Activated B cell treated with CpG ODN at 0.5 μM for 24 hours (primary cell): Measurements from ENCODE around the gene LINGO3. TPM values are rescaled to one million over a fixed set of nuclear protein-coding genes. Genes with fewer than 3 reads are reported as not detected.

Source experiments
- ATAC-seq: fragments of 200-7000 bp; cut with Tn5 transposase; one replicate; pipeline ENCODE4 v1.10.0; 2021; ENCODE audit warnings: low read depth, mild to moderate bottlenecking, moderate library complexity
- CTCF ChIA-PET: fragments of 350-600 bp; sonication (Branson Sonifier 250); formaldehyde crosslinking; loops from one replicate; lab custom pipeline; 2021; ENCODE audit warnings: antibody characterized with exemption; lab: Charles Lee
- POLR2A ChIA-PET: fragments of 350-600 bp; sonication (Branson Sonifier 250); formaldehyde crosslinking; loops from one replicate; lab custom pipeline; 2021; ENCODE audit warnings: antibody characterized with exemption; lab: Charles Lee
- DNase-seq: peaks from one replicate; pipeline ENCODE4 v3.0.0; 2022
- H3K27ac Mint-ChIP-seq: one replicate; pipeline ENCODE4 v1.8.0; 2020; ENCODE audit warnings: mixed read lengths
- H3K27me3 Mint-ChIP-seq: one replicate; pipeline ENCODE4 v1.8.0; 2021; ENCODE audit warnings: mixed read lengths
- H3K36me3 Mint-ChIP-seq: one replicate; pipeline ENCODE4 v1.8.0; 2021; ENCODE audit warnings: low read depth, mixed read lengths
- H3K4me1 Mint-ChIP-seq: one replicate; pipeline ENCODE4 v1.8.0; 2021; ENCODE audit warnings: mixed read lengths
- H3K4me3 Mint-ChIP-seq: one replicate; pipeline ENCODE4 v1.8.0; 2020; ENCODE audit warnings: mild to moderate bottlenecking, mixed read lengths
- H3K9me3 Mint-ChIP-seq: one replicate; pipeline ENCODE4 v1.8.0; 2020; ENCODE audit warnings: mixed read lengths
- intact Hi-C: fragments of 100-400 bp; cut with micrococcal nuclease; formaldehyde crosslinking; loops from one replicate; pipeline ENCODE4 v1.15.1; 2024
- total RNA-seq: library from RNA; stranded (reverse); gene quantifications from 2 replicates; pipeline ENCODE4 v1.2.3, GENCODE V29; 2022
- TF ChIP-seq, protein P1 (sequence below): fragments of 200-600 bp; IDR thresholded peaks from one replicate; pipeline ENCODE4 v1.8.0; 2022; ENCODE audit warnings: antibody characterized with exemption, mild to moderate bottlenecking

Gene LINGO3
- total RNA-seq, 1 donor from 2014 or later = 1.4 TPM

DNA sequence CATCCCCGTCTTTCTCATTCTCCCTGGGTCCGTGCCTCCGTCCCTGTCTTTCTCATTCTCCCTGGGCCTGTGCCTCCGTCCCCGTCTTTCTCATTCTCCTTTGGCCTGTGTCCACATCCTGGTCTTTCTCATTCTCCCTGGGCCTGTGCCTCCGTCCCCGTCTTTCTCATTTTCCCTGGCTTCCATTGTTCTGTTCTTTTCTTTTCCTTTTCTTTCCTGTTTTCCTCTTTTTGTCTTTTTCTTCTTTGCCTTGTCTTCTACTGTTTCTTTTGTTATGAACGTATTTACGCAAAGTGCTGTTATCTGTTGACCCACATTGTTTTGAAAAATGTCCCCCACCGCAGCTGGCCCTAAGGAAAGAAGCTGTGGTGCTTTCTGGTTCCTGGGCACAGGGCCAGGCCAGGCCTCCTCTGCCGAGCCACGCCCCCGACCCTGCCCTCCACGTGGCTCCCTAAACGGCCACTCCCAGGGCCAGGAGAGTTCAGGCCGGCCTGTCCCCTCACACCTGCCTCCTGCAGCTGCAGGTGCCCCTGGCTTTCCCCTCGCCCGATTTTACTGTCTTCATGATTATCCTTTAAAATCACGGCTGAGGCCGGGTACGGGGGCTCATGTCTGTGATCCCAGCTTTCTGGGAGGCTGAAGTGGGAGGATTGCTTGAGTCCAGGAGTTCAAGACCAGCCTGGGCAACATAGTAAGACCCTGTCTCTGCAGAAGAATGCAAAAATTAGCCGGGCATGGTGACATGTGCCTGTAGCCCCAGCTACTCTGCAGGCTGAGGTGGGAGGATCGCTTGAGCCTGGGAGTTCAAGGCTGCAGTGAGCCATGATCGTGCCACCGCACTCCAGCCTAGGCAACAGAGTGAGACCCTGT, 38.1 kb upstream of the LINGO3 start:
- no peak overlapping the region for H3K4me3 Mint-ChIP-seq
- ChIA-PET CTCF (no interaction called here), POLR2A (no interaction called here)
- no peak for ATAC-seq
- TF ChIP-seq, protein P1, sequence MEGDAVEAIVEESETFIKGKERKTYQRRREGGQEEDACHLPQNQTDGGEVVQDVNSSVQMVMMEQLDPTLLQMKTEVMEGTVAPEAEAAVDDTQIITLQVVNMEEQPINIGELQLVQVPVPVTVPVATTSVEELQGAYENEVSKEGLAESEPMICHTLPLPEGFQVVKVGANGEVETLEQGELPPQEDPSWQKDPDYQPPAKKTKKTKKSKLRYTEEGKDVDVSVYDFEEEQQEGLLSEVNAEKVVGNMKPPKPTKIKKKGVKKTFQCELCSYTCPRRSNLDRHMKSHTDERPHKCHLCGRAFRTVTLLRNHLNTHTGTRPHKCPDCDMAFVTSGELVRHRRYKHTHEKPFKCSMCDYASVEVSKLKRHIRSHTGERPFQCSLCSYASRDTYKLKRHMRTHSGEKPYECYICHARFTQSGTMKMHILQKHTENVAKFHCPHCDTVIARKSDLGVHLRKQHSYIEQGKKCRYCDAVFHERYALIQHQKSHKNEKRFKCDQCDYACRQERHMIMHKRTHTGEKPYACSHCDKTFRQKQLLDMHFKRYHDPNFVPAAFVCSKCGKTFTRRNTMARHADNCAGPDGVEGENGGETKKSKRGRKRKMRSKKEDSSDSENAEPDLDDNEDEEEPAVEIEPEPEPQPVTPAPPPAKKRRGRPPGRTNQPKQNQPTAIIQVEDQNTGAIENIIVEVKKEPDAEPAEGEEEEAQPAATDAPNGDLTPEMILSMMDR = no peak
- intact Hi-C loops = no loop called here
- H3K4me1 Mint-ChIP-seq = no peaks in the 10 kb centered on the region
- H3K36me3 Mint-ChIP-seq = peaks cover 13% of the 10 kb centered on the region
- no peak overlapping the region for H3K27ac Mint-ChIP-seq
- H3K9me3 Mint-ChIP-seq = no peaks in the 10 kb centered on the region
- no peak for DNase-seq
- H3K27me3 Mint-ChIP-seq = no peaks in the 10 kb centered on the region

DNA sequence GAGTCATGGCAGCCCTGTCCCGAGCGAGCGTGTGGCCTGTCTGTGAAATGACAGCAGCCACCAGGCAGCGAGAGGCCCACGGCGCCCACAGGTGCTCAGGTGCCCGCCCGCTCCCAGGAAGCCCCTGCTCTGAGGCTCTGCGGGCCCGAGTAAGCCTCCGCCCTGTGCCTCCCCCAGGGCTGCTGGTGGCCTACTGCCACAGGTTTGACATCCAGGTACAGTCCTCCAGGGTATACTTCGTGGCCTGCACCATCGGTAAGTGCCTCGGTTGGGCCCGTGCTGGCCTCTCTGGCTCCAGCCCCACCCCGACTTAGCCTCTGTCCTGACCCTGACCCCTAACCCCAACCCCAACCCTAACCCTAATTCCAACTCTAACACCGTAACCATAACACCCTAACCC, 37.1 kb upstream of the LINGO3 start:
- no peak overlapping the region for H3K4me3 Mint-ChIP-seq
- intact Hi-C loops = no loop called here
- ATAC-seq (no peak), DNase-seq (no peak)
- POLR2A ChIA-PET = no interaction called here
- H3K27me3 Mint-ChIP-seq = no peaks in the 10 kb centered on the region
- no peak overlapping the region for H3K27ac Mint-ChIP-seq
- H3K36me3 Mint-ChIP-seq = peaks cover 13% of the 10 kb centered on the region
- TF ChIP-seq, protein P1 = no peak
- CTCF ChIA-PET = no interaction called here
- no peaks in the 10 kb centered on the region for H3K9me3 Mint-ChIP-seq
- H3K4me1 Mint-ChIP-seq = no peaks in the 10 kb centered on the region

DNA sequence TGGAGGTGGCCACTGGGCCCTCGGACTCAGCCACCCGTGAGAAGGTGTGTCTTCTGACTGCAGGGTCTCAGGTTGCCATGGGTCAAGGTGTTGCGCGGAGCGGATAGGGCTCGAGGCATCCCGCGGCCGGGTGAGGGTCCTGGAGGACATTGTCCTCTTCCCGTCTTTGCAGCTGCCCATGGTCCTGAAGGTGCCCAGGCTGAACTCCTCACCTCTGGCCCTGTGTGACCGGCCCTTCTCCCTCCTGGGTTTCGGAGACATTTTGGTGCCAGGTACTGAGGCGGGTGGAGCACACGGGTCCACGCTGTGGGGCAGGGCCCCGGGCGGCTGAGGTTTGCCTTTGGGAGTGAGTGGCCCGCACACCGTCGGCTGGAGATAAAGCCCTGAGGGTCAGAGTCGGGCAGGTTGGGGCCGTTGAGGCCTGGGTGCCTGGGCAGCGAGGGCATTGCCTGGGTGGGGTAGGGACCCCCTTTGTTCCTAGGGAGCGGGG, 36.5 kb upstream of the LINGO3 start:
- no peaks in the 10 kb centered on the region for H3K4me1 Mint-ChIP-seq
- no peaks in the 10 kb centered on the region for H3K9me3 Mint-ChIP-seq
- ATAC-seq = no peak
- H3K36me3 Mint-ChIP-seq = peaks cover 13% of the 10 kb centered on the region
- H3K27ac Mint-ChIP-seq = no peak overlapping the region
- intact Hi-C loops = no loop called here
- ChIA-PET POLR2A (no interaction called here), CTCF (no interaction called here)
- no peaks in the 10 kb centered on the region for H3K27me3 Mint-ChIP-seq
- no peak overlapping the region for H3K4me3 Mint-ChIP-seq
- TF ChIP-seq, protein P1 = no peak
- DNase-seq = no peak

DNA sequence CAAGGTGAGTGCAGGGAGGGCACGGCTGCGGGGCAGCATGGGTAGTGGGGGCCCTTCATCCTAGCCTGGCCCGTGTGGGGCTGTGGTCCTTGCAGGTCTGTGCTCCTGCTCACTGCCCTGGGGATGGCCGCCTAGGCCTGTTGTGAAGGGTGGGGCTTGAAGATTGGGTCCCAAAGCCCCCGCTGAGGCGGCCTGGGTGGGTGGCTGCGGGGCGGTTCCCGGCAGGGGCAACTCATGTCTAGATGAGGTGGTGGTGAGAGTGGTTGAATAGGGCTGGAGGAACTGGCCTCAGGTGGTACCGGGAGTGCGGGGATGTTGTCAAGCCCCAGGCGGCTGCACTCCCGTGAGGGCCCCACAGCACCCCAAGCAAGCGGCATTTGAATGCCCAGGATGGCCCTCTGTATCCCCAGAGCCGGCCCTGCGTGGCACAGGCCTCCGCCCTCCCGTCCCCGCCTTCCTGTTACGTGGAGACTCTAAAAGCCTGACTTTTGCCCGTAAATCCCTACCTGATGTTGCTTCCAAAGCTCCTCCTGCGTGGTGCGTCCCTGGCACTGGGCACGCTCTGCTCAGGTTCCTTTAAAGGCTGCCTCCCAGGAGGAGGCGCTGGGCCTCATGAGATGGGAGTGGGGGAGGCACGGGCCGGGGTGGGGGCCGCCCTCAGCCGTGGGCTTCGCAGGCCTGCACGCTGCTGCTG, 35.5 kb upstream of the LINGO3 start:
- intact Hi-C loops = no loop called here
- Mint-ChIP-seq H3K36me3 (peaks cover 20% of the 10 kb centered on the region), H3K27ac (no peak overlapping the region), H3K4me3 (no peak overlapping the region), H3K4me1 (no peaks in the 10 kb centered on the region), H3K27me3 (no peaks in the 10 kb centered on the region), H3K9me3 (no peaks in the 10 kb centered on the region)
- POLR2A ChIA-PET = no interaction called here
- ATAC-seq (no peak), DNase-seq (no peak)
- CTCF ChIA-PET = no interaction called here
- TF ChIP-seq, protein P1 = no peak

DNA sequence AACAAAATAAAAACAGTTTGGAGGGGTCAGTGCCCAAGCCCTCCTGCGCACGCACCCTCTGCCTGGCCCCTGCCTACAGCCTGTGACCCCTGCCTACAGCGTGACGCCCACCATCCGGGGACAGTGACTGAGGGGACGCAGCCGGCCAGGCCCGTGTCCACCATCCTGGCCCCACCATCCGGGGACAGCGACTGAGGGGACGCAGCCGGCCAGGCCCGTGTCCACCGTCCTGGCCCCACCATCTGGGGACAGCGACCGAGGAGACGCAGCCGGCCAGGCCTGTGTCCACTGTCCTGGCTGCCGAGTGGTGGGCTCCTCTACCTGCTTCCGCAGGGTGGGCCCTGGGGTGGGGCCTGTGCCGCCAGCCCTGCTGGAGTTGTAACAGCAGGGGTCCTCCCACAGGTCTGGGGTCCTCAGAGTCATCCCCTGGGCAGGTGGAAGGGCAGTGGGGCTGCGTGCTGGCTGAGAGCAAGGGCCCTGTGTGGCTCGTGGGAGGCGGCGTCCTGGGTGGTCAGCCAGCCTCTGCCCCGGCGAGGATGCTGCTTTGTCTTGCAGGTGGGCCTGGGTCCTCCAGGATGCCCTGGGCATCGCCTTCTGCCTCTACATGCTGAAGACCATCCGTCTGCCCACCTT, 34.8 kb upstream of the LINGO3 start:
- TF ChIP-seq, protein P1 = no peak
- Mint-ChIP-seq H3K27ac (no peak overlapping the region), H3K36me3 (peaks cover 25% of the 10 kb centered on the region), H3K9me3 (no peaks in the 10 kb centered on the region), H3K27me3 (no peaks in the 10 kb centered on the region), H3K4me3 (no peak overlapping the region), H3K4me1 (no peaks in the 10 kb centered on the region)
- intact Hi-C loops = no loop called here
- POLR2A ChIA-PET = no interaction called here
- CTCF ChIA-PET = no interaction called here
- DNase-seq (no peak), ATAC-seq (no peak)
